Measurements from ENCODE around the gene GLT6D1.

GRCh38 chr9:135579889-135580660, 59.3 kb downstream of the GLT6D1 start:
- TF ChIP-seq CTCF (IDR thresholded peaks at IDR 0.05; ENCODE audit: insufficient read depth, low read length, poor library complexity, severe bottlenecking) (no peak), EZH2phosphoT487 (conservative IDR thresholded peaks at IDR 0.05; ENCODE audit: low read length) (no peak)

Data from SU-DHL-6 (cell line).